HG03135 (cell line): ENCODE measurements around the gene CTNNAL1.
"Not testable (repeated sequence)": the region's sequence is repeated elsewhere in the genome, so short reads cannot be mapped to it uniquely, and the experiment has no call there.

Source experiments
- ATAC-seq: cut with Tn5 transposase; IDR thresholded peaks from one replicate; pipeline ENCODE4 v1.9.1; 2021; ENCODE audit warnings: mild to moderate bottlenecking, moderate library complexity; ENCODE audit not compliant: unreplicated experiment

Gene CTNNAL1

GRCh38 chr9:108937561-108938305, 75.6 kb downstream of the CTNNAL1 start:
- ATAC-seq: no peak

GRCh38 chr9:108934323-108934893, 78.9 kb downstream of the CTNNAL1 start, which contains the start of gene ABITRAM:
TSS of gene ABITRAM (plus strand) at chr9:108934400. CDS start at chr9:108934487, 87 bp downstream.
- ATAC-seq: peak; percentile 82

DNA sequence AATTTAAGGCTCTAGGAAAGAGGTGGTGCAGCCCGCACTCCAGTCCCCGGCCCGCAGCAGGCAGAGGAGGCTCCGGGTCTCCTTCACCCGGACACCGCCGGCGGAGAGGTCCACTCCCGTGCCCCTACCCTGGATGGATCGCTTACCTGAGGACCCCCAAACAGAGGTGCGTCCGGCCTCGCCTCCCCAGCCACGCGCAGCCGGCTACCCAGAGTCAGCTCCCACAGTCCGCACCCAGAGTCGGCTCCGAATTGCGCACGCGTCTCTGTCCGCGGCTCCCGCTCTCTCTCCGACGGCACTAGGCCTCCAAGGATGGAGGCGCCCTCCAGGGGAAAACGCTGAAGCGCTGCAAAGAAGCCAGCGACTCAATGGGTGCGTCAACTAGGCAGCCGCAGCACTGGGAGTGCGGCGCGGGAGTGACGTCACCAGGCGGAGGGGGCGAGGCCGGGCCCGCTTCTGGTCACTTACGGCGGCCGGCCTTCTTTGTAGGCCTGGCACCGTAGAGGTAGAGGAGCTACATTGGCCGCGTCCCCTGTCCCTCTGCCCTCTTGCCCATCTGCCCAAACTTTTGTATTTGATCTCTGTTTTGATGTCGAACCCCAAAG, 79.5 kb downstream of the CTNNAL1 start, which contains the start of gene ELP1:
ELP1 (minus strand) TSS at position 407 of the 605 bp plus-strand sequence. CDS start 2,978 bp downstream, outside the sequence.
- ATAC-seq: peak; percentile 85

DNA sequence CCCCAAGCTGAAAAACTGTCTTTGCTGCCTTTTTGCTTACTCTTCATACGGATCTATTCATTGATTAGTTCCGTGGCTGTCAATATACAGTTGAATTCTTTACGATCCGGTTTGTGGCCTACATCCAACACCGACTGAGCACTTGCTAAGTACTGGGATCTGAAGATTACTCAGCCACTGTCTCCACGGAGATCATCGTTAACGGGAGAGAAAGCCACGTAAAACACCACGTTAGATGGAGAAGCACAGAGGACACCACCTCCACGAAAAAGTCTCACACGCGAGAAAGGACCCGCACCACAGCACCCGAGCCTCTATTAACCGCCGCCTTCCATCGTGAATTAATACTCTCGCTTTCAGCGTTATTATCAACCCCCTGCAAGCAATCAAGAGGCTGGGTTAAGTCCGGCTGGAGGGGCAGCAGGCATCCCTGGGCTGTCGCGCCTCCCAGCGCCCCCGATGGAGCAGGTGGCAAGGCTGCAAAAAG, 80.0 kb downstream of the CTNNAL1 start:
- no peak for ATAC-seq

- no peak for ATAC-seq
Observed at GRCh38 chr9:108928386-108928785, 84.9 kb downstream of the CTNNAL1 start.

- ATAC-seq: no peak
Observed at GRCh38 chr9:108924466-108924865, 88.8 kb downstream of the CTNNAL1 start.

GRCh38 chr9:108921200-108921599, 92.1 kb downstream of the CTNNAL1 start:
- no peak for ATAC-seq

DNA sequence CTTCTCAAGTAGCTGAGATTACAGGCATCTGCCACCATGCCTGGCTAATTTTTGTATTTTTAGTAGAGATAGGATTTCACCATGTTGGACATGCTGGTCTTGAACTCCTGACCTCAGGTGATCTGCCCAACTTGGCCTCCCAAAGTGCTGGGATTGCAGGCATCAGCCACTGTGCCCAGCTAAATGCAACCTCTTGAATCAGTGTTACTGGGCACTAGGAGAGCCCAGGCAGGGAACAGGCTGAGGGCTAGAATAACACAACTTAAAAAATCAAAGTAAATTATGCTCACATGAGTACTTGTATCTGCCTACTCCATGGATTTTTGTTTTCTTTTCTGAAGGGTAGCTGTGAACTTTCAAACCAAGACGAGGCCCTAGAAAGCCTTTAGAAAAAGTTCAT, 92.9 kb downstream of the CTNNAL1 start:
- ATAC-seq: not testable (repeated sequence)

- no peak for ATAC-seq
Observed at GRCh38 chr9:108919517-108919916, 93.8 kb downstream of the CTNNAL1 start.

DNA sequence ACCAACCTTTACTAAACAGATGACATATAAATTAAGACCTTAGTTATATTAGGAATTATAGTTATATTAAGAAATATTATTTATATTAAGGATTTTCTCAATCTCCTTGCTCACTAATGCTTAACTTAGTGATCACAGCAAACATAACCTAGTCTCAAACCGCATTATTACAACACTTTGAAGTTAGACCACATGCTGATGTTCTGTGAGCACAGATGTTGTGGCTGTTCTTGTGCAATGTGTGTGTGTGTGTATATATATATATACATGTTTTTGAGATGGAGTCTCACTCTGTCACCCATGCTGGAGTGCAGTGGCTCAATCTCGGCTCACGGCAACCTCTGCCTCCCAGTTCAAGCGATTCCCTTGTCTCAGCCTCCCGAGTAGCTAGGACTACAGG, 99.9 kb downstream of the CTNNAL1 start:
- no peak for ATAC-seq

DNA sequence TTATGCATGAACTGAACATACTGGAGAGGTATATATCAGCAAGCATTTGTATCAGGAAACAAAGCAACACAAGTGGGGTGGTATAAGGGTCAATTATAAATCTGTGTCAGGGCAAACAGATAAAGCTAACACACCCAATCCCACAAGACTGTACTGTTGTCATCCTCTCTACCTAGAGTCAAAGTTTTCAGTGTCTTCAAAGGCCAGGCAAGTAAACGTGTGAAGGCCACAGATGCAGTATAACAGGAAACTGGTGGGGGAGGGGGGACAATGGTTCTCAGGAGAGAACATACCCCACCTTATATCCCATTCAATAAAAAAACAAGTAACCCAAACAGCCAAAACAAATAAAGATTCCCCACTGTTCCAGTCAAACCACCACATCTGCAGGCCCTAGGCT, 101.5 kb downstream of the CTNNAL1 start:
- no peak for ATAC-seq

DNA sequence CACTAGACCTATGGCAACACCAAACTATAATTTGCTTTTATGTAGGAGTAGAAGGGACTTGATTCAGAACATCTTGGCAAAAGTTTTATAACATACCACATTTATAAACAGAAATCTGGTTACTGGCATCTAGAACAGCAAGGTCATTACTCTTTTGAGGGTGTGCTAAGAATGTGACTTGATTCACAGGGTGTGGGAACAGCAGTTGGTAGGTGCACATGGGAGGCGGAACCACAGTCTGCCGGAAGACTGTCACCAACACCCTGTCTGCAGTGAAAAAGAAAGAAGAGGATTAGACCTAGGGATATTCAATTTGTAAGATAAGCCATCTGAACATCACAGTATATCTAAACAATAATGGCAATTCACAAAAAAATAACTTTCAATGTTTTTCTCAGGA, 102.4 kb downstream of the CTNNAL1 start:
- no peak for ATAC-seq

DNA sequence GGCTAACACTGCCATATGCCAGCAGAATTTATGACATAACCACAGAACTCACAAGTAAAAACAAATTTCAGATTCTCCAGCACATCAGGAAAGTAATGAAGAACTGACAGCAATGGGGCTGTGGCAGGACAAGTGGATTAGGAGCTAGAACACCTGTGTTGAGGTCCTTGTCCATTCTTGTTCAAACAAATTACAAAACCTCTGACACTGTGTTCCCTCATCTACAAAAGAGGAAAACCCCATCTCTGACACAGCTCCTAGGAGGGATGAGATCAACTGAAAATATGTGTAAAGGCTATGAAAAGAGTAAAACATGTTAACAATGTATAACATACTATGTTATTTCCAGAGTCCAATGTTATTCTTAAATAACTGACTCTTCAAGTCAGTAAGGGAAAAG, 102.9 kb downstream of the CTNNAL1 start:
- no peak for ATAC-seq

DNA sequence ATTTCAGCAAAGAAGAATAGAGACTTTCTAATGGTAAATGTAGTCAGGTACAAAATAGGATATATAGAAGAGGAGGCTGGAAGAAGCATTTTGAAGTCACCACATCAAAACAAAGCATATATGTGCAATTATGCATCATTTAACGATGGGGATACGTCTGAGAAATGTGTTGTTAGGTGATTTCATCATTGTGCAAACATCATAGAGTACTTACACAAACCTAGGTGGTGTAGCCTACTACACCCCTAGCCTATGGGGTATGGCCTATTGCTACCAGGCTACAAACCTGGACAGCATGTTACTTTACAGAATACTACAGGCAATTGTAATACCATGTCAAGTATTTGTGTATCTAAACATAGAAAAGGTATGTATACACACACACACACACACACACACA, 107.8 kb downstream of the CTNNAL1 start:
- no peak for ATAC-seq

DNA sequence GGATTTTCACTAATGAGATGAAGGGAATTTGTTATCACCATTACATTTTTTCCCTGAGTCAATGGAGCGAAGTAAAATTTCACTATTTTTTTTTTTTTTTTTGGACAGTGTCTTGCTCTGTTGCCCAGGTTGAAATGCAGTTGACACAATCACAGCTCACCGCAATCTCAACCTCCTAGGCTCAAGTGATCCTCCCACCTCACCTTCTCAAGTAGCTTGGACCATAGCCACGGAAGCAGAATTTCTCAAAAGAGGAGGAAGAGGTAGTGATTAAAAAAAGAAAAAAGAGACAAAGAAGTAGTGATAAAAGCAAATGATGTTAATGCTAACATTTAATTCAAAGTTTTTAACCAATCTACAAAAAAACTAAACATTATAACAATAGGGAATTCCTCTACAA, 109.1 kb downstream of the CTNNAL1 start:
- no peak for ATAC-seq

DNA sequence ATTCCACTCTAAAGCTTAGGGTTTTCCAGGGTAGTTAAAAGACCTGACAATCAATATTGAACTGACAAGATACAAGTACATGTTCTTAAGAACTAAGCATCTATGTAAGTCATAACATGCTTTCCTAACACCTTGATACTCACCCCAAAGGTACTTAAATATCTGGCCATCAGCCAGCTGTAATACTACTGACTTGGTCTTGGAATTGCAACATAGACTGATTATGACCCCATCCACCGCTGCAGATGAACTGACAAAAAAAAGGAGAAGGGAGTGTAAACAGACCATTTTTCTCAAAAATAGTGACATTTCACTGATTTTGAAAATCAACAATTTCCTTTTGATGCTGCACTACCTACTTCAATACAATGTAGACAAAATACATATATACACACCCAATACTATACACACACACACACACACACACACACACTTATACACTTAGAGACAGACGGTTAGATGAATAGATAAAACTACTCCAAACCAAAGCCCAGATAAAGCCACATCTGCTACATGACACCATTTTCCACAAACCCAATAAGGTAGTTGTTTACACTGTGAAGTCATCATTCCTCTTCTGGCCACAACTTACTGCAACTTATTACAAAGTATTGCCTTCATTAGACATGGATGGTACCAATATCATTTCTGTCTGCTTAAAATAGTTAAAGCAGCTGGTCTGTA, 109.7 kb downstream of the CTNNAL1 start:
- ATAC-seq: no peak

- no peak for ATAC-seq
Observed at GRCh38 chr9:108900176-108900575, 113.1 kb downstream of the CTNNAL1 start.

DNA sequence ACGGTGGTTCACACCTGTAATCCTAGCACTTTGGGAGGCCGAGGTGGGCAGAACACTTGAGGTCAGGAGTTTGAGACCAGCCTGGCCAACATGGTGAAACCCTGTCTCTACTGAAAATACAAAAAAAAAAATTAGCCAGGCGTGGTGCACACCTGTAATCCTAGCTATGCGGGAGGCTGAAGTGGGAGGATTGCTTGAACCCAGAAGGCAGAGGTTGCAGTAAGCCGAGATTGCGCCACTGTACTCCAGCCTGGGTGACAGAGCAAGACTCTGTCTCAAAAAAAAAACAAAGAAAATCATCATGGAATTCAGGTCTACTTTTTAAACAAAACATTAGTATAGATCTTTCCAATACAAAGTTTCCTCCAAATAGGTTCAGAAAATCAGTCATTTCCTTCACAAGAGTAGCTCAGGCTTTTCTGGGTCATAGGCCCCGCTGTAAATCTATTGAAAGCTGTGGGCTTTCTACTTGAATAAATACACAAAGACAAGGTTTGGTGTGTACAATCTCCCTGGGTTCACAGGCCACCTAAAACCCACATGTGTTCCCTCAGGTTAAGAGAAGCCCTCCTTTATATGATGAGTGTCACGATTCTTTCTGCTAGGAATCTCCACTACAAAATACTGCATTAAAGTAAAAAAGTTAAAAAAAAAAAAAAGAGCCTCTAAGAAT, 114.1 kb downstream of the CTNNAL1 start:
- not testable (repeated sequence) for ATAC-seq

GRCh38 chr9:108897324-108898096, 115.8 kb downstream of the CTNNAL1 start:
- ATAC-seq: no peak
